Measurements from ENCODE around the gene ABCA4.

DNA sequence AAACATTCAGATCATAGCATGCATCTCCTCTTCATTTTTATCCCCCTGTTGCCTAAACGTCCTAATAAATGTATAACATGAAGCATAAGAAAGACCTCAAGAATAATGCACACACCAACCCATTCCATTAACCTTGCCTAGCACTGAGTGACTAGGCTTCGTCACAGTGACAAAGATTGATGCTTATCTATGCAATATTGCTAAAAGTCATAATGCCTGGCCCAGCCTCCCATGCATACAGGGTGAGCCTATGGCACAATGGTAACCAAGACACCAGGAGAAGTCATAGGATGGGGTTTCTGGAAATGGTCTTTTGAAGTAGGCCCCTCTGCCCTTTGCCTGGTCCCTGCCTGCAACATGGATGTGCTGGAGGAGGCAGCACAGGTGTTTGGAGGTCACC, 33.8 kb downstream of the ABCA4 start:
- TF ChIP-seq CTCF (IDR thresholded peaks at IDR 0.05): no peak
- TF ChIP-seq, protein P1, sequence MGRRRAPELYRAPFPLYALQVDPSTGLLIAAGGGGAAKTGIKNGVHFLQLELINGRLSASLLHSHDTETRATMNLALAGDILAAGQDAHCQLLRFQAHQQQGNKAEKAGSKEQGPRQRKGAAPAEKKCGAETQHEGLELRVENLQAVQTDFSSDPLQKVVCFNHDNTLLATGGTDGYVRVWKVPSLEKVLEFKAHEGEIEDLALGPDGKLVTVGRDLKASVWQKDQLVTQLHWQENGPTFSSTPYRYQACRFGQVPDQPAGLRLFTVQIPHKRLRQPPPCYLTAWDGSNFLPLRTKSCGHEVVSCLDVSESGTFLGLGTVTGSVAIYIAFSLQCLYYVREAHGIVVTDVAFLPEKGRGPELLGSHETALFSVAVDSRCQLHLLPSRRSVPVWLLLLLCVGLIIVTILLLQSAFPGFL (CRISPR knock-in tag; IDR thresholded peaks at IDR 0.05; ENCODE audit: borderline replicate concordance): no peak
- no peak for TF ChIP-seq E2F1 (CRISPR knock-in tag; IDR thresholded peaks at IDR 0.05)
- TF ChIP-seq SP1 (CRISPR knock-in tag; conservative IDR thresholded peaks at IDR 0.05): no peak
- TF ChIP-seq, protein P2, sequence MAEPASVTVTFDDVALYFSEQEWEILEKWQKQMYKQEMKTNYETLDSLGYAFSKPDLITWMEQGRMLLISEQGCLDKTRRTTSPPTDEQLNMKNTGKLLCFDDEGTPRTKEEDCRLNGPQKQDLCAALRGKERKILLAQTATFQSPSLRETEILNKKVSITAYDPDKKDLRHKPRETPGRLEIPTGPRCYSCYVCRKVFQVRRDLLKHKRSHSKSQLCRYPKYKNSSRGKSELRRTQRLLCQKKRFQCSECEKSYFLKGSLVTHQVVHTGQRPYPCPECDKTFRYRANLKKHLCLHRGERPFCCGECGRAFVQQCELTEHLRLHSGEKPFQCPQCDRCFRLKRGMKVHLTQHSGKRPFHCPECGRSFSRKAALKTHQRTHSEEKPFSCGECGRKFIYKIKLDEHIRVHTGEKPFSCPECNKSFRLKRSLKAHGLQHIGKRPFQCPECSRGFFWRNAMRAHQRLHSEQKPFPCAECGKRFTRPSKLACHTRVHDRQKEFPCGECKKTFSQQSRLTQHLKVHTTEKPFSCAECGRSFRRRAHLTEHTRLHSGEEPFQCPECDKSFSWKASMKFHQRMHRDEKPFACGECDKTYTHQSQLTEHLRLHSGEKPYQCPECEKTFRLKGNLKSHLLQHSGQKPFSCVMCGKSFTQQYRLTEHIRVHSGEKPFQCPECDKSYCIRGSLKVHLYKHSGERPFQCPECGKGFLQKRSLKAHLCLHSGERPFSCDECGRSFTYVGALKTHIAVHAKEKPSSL (CRISPR knock-in tag; conservative IDR thresholded peaks at IDR 0.05): no peak
- no peak for TF ChIP-seq SMAD4 (CRISPR knock-in tag; IDR thresholded peaks at IDR 0.05)
- TF ChIP-seq ZNF232 (CRISPR knock-in tag; IDR thresholded peaks at IDR 0.05): no peak
- no peak for TF ChIP-seq NR2C2 (CRISPR knock-in tag; IDR thresholded peaks at IDR 0.05)
- no peak for TF ChIP-seq IRF2 (CRISPR knock-in tag; IDR thresholded peaks at IDR 0.05; ENCODE audit: borderline replicate concordance, low read depth)
- no peak for TF ChIP-seq GABPB1 (CRISPR knock-in tag; IDR thresholded peaks at IDR 0.05)
- TF ChIP-seq FOXK1 (CRISPR knock-in tag; IDR thresholded peaks at IDR 0.05): no peak
- no peak for TF ChIP-seq RORB (CRISPR knock-in tag; IDR thresholded peaks at IDR 0.05)

Data from WTC11 (cell line).